Measurements from ENCODE around the gene PLXNA2. TPM values are rescaled to one million over a fixed set of nuclear protein-coding genes. Genes with fewer than 3 reads are reported as not detected.
A peak's percentile ranks its signal among the peaks of the same experiment; 100 is the strongest.

The PLXNA2 gene
- total and polyA plus RNA-seq, 2 of the 13 experiments (the other 11 are each of a cell fraction or from before 2014, with no cell fraction given), result 1.1 to 2.1 TPM

GRCh38 chr1:208233546-208233945 is 10.6 kb downstream of the PLXNA2 start (continued):
- peak; percentile 85 for TF ChIP-seq PATZ1 (CRISPR knock-in tag; IDR thresholded peaks at IDR 0.05)
- TF ChIP-seq HNRNPL (IDR thresholded peaks at IDR 0.05; ENCODE audit: low read depth, low read length), result 0 out of 2 replicates have a peak, but pooled peaks have one; percentile 45
- TF ChIP-seq ZNF609 (CRISPR knock-in tag; IDR thresholded peaks at IDR 0.05; ENCODE audit: borderline replicate concordance), result peak; percentile 44; the same call in 1 of the 2 replicates
- peak; percentile 58 for TF ChIP-seq HIC2 (CRISPR knock-in tag; IDR thresholded peaks at IDR 0.05; ENCODE audit: low read depth)
- no peak for TF ChIP-seq SOX6 (IDR thresholded peaks at IDR 0.05)
- TF ChIP-seq SOX6 (CRISPR knock-in tag; IDR thresholded peaks at IDR 0.05), result peak; percentile 46; the same call in 1 of the 2 replicates
- TF ChIP-seq ZNF574 (CRISPR knock-in tag; IDR thresholded peaks at IDR 0.05), result 0 out of 2 replicates have a peak, but pooled peaks have one; percentile 39
- TF ChIP-seq ZNF292 (CRISPR knock-in tag; IDR thresholded peaks at IDR 0.05; ENCODE audit: borderline replicate concordance, low read depth), result peak; percentile 73; the same call in 1 of the 2 replicates
- TF ChIP-seq PRDM10 (CRISPR knock-in tag; IDR thresholded peaks at IDR 0.05; ENCODE audit: low read depth), result no peak
- TF ChIP-seq CCDC6 (CRISPR knock-in tag; IDR thresholded peaks at IDR 0.05), result no peak
- TF ChIP-seq ATF1 (CRISPR knock-in tag; IDR thresholded peaks at IDR 0.05), result no peak

All from HepG2 (cell line).